ENCODE measurements around the gene EIF4A2.

Gene EIF4A2

DNA sequence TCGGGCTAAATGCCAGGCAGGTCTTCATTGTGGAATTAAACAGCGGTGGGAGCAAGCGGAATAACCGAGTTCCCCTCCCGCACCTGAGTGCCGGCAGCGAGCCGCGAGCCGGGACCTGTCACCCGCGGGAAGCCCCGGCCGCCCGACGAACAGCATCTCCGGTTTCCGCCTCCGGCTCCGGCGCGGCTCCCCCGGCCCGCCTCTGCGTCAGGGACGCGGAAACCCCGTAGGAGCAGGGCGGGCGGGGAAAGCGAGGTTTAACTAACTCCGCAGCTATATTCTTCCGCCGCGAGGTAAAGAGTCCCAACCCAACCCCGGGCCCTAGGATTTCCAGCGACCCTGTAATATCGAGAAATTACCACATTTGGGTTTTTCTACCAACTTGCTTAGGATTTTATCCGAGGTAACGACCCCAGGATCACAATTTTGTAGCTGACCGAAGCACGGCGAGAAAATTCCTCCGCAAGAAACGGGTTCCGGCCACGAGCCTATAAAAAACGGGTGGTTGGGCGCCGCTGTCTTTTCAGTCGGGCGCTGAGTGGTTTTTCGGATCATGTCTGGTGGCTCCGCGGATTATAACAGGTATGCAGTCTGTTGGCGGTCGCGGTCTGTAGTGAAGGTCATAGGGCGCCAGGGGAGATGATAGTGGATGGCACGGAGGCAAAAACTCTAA is at the start of gene EIF4A2:
Gene EIF4A2 (plus strand): TSS at position 520 of the 673 bp plus-strand sequence. CDS start 34 bp downstream, at position 554.
- FAIRE-seq: no peak

- FAIRE-seq: no peak
Measured at GRCh38 chr3:186742618-186743380, 40.6 kb upstream of the EIF4A2 start.

DNA sequence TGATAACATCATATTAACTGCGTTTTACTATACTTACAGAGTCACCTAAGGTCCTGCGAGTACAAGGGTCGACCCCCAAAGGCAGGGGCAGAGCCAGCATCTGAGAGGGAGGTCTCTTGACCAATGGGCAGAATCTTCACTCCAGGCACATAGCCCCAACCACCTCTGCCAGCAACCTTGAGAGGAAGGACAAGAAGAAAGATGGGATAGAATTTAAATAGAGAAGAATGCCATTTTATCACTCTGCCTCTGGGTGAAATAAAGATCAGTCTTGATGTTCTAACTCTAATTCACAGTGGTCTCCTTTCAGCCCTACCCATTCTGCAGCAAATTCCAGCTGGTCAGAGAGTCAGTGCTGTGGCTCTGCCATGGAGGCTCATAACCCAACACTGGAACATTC is 39.7 kb upstream of the EIF4A2 start:
- FAIRE-seq: no peak

GRCh38 chr3:186746008-186746407 is 37.4 kb upstream of the EIF4A2 start:
- no peak for FAIRE-seq

- no peak for FAIRE-seq
Measured at GRCh38 chr3:186750316-186750715, 33.1 kb upstream of the EIF4A2 start.

DNA sequence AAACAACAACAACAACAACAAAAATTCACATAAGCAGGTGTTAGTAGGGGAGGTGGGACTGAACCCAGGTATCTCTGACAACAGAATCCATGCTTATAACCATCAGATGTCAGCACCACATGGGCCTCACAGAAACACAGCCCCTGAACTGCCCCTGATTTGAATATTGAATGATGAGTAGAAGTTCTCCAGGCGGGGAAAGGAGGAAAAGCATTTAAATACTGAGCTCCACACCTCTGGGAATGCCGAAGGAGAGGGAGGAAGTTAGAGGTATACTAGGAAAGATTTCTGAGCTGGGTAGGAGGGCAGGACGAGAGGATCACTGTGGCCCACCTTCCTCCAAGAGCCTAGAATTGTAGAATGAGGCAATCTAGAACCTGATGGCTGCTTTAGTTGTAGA is 31.9 kb upstream of the EIF4A2 start:
- no peak for FAIRE-seq

DNA sequence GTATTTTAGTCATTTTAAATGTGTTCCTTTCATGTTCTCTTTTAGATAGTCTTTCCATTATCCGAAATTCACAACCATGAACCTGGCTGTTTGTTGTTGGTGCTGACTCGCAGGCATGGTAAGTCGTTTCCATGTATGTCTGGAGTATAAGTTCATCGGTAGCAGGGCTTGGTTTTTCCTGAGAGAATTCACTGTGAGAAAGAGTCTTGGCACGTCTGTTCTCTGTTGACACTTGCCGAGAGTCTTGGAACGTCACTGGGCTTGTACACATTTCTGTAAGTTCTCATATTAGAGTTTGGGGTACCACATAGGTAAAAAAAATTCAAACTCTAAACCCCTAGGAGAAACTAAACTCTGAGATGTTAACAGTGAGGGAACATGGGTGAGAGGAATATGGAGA is 29.4 kb upstream of the EIF4A2 start:
- FAIRE-seq: no peak

DNA sequence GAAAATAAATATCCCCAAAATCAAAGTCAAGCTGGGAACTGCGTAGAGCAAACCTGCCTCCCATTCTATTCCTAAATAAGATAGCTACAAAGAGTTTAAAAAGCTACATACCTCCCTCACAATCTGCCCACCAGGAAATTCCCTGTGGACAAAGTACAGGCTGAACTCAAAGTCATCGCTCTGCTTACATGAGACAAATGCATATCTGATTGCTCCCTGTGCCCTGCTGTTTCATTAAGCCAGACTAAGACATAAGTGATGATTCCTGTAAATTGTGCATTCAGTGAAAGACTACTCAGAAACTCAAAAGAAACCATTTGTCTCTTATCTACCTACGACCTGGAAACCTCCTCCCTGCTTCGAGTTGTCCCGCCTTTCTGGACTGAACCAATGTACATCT is 28.5 kb upstream of the EIF4A2 start:
- FAIRE-seq: no peak

GRCh38 chr3:186757214-186757613 is 26.2 kb upstream of the EIF4A2 start:
- no peak for FAIRE-seq

GRCh38 chr3:186757686-186758220 is 25.6 kb upstream of the EIF4A2 start:
- no peak for FAIRE-seq

DNA sequence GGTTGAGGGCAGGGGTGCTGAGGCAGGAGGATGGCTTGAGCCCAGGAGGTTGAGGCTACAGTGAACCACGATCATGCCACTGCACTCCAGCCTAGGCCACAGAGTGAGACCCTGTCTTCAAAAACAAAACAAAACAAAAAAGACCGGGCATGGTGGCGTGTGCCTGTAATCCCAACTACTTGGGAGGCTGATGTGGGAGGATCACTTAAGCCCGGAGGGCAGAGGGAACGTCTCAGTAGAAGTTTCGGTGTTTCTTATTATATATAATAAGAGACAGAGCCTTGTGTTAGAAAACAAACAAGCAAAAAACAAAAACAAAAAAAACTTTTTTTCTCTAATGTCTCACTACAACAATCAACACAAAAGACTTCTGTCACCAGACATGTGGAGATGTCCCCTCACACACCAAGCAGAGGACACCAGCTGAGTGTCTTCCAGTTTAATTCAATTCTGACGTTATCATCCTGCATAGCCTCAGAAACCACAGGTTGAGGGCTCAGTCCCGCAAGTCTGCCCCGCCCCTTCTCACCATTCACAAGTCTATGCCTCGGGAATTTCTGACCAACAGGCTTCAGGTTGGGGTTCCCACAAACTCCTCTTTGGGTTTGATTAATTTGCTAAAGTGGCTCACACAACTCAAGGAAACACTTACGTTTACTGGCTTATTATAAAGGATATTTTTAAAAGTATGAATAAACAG is 24.0 kb upstream of the EIF4A2 start:
- no peak for FAIRE-seq

DNA sequence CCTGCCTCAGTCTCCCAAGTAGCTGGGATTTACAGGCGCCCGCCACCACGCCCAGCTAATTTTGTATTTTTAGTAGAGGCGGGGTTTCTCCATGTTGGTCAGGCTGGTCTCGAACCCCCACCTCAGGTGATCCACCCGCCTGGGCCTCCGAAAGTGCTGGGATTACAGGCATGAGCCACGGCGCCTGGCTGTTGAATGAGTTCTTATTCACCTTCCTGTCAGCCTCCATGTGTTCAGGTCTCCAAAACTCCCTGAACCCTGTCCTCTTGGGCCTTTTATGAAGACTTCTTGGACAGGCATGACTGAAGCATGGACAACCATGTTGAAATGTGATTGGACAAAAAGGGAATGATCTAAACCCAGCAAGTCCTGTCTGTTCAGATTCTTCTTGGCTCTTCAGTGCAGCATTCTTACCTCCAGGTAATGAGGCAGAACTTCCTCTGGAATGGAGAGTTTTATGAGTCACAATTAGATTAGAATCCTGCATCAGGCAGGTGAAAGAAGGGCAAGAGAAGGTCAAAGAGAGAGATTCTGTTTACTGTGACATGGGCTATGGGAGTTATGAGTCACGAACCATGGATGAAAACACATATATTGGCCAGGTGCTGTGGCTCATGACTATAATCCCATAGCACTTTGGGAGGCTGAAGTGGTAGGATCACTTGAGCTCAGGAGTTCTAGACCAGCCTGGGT is 23.1 kb upstream of the EIF4A2 start:
- FAIRE-seq: no peak

GRCh38 chr3:186760897-186761447 is 22.4 kb upstream of the EIF4A2 start:
- no peak for FAIRE-seq

DNA sequence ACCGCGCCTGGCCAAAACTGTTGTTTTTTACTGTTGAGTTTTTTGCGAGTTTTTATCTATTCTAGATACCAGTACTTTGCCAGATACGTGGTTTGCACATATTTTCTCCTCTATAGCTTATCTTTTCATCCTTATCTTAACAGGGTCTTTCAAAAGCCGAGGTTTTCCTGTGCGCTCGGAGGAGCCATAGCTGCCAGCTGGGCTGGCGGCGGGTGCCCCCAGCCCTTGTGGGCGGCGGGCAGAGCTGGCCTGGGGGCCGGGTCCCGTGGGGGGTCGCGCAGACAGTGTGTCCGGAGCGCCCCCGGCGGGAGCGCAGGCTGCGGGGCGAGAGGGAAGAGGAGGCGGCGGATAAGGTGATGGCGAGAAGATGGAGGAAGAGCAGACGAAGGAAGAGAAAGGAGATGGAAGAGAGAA is 11.1 kb upstream of the EIF4A2 start:
- no peak for FAIRE-seq

- FAIRE-seq: no peak
Measured at GRCh38 chr3:186772701-186773417, 10.5 kb upstream of the EIF4A2 start.

- no peak for FAIRE-seq
Measured at GRCh38 chr3:186775999-186776398, 7.4 kb upstream of the EIF4A2 start.

DNA sequence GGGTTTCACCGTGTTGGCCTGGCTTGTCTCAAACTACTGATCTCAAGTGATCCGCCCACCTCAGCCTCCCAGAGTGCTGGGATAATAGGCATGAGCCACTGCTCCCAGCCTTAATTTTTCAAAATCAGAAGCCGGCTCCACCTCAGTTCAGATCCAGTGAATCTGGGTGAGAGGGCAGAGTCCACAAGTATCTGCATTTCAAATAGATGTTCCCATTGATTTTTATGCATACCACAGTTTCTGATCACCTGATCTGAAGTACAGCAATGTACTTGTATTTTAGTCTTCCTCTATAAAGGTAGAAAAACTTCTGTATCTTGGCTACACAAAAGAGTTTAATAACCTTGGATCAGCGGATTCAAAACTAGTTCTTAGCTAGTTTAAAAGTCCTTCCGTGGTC is 4.2 kb upstream of the EIF4A2 start:
- FAIRE-seq: no peak

DNA sequence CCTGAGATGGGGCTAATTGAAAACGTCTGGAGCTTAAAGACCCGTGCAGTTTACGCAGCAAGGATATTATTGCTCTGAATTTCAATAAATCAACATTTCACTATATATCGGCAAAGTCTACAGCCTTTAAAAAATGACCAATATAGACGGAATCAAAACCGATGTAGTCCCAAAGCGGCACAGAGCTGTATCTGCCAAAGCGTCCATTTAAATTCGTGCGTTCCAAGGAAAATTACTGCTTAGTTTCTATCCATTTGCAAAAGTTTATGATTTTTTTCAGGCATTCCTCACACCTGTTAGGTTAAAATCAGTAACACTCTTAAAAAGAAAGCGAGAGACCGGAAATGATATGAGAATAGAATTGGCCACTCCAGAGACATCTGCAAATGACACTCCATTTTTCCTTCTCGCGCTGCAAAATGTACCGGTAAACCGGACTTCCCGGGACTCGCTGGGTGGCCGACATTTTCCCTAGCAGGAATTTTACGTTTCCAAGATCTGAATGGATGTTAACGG is 777 bp upstream of the EIF4A2 start:
- FAIRE-seq: no peak

GRCh38 chr3:186783731-186784515 is 546 bp downstream of the EIF4A2 start:
- no peak for FAIRE-seq

- no peak for FAIRE-seq
Measured at GRCh38 chr3:186784820-186785494, 1.6 kb downstream of the EIF4A2 start.

Data from colon (tissue), 2 donors.